22Rv1 (cell line): Measurements from ENCODE around the gene SBF2.

Experiments
- CTCF ChIP-seq: fragments of 450-650 bp; IDR thresholded peaks from 2 replicates; pipeline ENCODE4 v1.5.1; 2017; ENCODE audit warnings: mild to moderate bottlenecking
- ZFX ChIP-seq: fragments of 450-650 bp; IDR thresholded peaks from 2 replicates; pipeline ENCODE4 v1.6.1; 2017; ENCODE audit warnings: antibody characterized with exemption, borderline replicate concordance

- no peak for TF ChIP-seq CTCF
- TF ChIP-seq ZFX, result no peak
Observed at GRCh38 chr11:10109806-10110205, 184.2 kb downstream of the SBF2 start.
